ENCODE data around the gene TMEM11.

The TMEM11 gene

DNA sequence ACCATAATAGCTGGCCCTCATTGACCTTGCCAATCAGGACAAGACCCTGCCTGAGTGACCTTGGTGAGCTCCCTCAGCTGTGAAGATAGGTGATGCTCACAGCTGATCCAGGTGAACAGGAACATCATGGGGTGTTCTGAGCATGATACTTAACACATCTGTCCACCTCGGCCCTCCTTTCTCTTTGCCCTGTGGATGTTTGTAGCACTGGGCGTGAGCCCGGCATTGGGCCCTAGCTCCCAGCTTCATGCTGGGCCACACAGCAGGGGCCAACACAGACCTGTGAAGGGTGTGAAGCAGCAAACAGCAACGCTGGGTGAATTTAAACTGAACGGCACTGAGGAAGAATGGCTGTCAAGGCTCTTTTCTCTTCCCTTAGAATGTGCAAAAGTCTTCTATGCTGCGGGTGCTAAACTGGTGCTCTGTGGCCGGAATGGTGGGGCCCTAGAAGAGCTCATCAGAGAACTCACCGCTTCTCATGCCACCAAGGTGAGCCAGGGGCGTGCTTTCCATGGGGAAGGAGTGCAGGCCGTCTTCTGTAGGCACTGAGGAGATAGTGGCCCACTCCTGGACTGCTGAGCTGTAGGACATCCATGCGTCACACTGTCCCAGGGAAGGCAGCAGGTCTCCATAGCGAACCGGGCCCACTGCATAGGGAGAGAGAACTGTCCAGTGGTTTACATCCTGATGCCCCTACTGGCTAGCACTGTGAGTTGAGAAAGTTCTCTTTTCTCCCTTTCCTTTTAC is 35.9 kb downstream of the TMEM11 start:
- TF ChIP-seq, protein P1, sequence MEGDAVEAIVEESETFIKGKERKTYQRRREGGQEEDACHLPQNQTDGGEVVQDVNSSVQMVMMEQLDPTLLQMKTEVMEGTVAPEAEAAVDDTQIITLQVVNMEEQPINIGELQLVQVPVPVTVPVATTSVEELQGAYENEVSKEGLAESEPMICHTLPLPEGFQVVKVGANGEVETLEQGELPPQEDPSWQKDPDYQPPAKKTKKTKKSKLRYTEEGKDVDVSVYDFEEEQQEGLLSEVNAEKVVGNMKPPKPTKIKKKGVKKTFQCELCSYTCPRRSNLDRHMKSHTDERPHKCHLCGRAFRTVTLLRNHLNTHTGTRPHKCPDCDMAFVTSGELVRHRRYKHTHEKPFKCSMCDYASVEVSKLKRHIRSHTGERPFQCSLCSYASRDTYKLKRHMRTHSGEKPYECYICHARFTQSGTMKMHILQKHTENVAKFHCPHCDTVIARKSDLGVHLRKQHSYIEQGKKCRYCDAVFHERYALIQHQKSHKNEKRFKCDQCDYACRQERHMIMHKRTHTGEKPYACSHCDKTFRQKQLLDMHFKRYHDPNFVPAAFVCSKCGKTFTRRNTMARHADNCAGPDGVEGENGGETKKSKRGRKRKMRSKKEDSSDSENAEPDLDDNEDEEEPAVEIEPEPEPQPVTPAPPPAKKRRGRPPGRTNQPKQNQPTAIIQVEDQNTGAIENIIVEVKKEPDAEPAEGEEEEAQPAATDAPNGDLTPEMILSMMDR (IDR thresholded peaks at IDR 0.05; ENCODE audit: insufficient read depth, missing control alignments), result no peak
- FAIRE-seq (no peak), DNase-seq (ENCODE audit: insufficient read length, low spot score) (no peak)

DNA sequence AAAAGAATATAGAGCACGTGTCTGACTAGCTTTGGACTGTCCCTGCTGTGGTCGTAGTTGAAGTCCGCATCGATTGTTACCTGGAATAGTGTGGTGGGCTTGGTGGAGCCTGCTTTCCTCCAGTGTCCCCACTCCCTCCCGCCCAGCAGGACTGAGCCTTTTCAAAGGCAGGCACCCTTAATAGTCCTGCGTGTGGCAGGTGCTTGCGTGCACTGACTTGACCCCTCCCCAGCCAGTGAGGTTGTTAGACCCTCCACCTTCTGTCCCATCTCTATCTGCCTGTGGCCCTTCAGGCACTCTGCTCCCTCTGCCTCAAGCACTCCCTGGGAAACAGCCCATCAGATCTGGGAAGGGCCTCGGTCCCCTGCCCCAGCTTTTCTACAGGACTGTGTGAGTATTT is 36.6 kb downstream of the TMEM11 start:
- TF ChIP-seq, protein P1 (IDR thresholded peaks at IDR 0.05; ENCODE audit: insufficient read depth, missing control alignments), result no peak
- FAIRE-seq (no peak), DNase-seq (ENCODE audit: insufficient read length, low spot score) (no peak)

DNA sequence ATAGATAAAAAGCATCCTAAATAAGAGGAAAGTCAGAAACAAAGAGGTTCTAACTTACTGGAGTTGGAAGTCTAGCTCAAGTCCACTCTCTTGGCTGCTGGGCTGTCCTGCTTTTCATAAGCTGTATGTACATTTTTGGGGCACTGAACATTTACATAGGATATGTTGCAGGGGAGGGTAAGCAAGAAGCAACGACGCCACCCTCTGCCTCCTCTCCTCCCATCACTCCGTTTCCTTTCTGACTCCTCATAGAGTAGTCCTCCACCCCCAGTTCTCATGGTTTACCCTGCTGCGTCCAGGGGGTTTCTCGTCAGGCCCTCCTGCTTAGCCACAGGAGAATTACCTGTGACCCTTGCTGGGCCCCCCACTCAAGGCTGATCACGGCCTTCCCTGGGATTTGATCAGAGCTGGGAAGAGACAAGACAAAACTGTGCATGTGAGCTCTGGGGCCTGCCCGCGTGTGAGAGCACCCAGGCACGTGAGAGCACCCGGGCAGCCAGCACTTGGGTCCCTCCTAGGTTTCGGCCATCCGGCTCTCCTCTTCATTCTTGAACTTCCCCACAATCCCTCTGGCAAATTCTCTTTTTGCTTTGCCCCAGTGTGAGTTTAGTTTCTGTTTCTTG is 37.1 kb downstream of the TMEM11 start:
- no peak for DNase-seq (ENCODE audit: insufficient read length, low spot score)
- TF ChIP-seq, protein P1 (IDR thresholded peaks at IDR 0.05; ENCODE audit: insufficient read depth, missing control alignments), result no peak
- no peak for FAIRE-seq

DNA sequence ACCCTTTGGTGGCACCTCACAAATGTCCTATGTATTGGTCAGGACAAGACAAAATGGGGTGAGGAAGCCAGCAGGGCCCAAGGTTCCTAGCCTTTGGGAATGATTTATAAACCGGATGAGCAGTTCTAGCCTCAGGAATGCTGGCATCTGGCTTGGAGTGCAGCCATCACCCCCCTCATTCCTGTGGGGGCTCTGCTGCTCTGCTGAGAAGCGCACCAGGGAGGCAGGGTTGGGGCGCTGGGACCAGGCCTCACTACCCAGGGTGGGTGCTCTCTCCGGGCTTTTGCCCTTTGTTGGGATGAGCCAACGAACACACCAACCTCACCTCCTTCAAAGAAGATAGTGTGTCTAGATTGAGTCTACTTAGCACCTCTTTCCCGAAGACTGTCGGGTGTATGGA is 39.2 kb downstream of the TMEM11 start:
- no peak for DNase-seq (ENCODE audit: insufficient read length, low spot score)
- FAIRE-seq, result no peak
- TF ChIP-seq, protein P1 (IDR thresholded peaks at IDR 0.05; ENCODE audit: insufficient read depth, missing control alignments), result no peak

DNA sequence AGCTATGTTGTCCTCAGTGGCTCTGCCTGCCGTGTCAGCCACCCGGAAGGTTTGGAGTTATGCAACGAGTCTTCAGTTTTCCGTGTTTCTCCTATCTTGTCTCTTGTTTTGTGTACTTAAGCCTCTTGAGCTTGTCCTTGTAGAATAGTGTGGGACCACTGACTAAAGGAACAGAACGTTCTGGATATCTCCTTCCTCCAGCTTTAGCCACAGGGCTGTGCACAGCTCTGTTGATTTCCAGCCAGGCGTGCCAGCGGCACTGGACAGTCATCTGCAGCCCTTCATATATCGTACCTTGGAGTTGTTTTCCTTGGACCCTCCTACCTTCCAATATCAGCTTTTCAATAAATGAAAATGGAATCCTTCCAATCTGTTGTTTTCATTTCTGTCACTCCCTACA is 39.8 kb downstream of the TMEM11 start:
- DNase-seq (ENCODE audit: insufficient read length, low spot score) (no peak), FAIRE-seq (no peak)
- TF ChIP-seq, protein P1 (IDR thresholded peaks at IDR 0.05; ENCODE audit: insufficient read depth, missing control alignments), result no peak

DNA sequence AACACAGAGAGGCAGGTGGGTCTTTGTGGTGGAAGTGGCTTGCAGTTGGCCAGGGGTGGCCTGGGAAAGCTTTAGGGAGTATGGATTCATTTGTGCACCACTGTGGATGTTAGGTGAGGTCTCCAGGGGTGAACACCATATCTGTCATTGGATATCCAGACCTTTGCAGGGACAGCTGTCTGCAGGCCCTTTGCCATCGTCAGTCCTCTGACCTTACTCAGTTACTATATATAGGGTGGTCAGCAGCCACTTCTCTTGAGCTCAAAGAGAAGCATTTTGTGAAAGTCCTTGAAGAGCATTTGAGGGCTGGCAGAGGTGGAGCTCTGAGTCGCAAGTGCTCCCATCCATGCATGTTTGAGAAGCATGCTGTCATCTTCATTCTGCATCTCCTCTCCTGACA is 40.4 kb downstream of the TMEM11 start:
- TF ChIP-seq, protein P1 (IDR thresholded peaks at IDR 0.05; ENCODE audit: insufficient read depth, missing control alignments), result no peak
- DNase-seq (ENCODE audit: insufficient read length, low spot score), result no peak
- FAIRE-seq, result no peak

DNA sequence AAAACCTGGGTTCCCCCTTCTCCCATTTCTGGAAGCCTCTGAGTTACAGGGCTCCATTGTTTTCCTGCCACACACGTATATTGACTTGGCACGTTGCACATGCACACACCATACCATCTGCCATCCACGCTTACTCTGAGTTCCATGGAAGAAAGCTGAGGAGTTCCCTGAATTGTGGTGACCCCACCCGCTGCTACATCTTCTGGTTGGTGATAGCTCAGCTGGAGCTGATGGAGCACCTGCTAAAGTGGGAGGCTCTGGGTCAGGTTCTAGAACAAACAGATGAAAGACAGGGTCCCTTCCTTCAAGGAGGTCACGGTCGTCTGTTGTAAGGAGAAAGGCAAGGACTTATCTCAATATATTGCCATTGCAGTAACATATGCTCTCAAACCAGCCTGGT is 41.1 kb downstream of the TMEM11 start:
- TF ChIP-seq, protein P1 (IDR thresholded peaks at IDR 0.05; ENCODE audit: insufficient read depth, missing control alignments), result no peak
- no peak for DNase-seq (ENCODE audit: insufficient read length, low spot score)
- FAIRE-seq, result no peak
